Colon (tissue), 2 donors: ENCODE results near the gene CCDC6.
"Not testable (repeated sequence)": the region's sequence is repeated elsewhere in the genome, so short reads cannot be mapped to it uniquely, and the experiment has no call there.

Experiments used
- FAIRE-seq: peaks from 2 replicates; lab custom pipeline; 2012; peaks lifted over from hg19 to GRCh38; lab: Jason Lieb, UNC
- donor health status: control.
- donor health status: control.

Gene CCDC6

GRCh38 chr10:59880971-59881510 is 25.3 kb downstream of the CCDC6 start:
- FAIRE-seq, result no peak

GRCh38 chr10:59880019-59880717 is 26.2 kb downstream of the CCDC6 start:
- no peak for FAIRE-seq

GRCh38 chr10:59879363-59879913 is 26.9 kb downstream of the CCDC6 start:
- FAIRE-seq, result no peak

- FAIRE-seq, result no peak
Observed at GRCh38 chr10:59878915-59879314, 27.4 kb downstream of the CCDC6 start.

- FAIRE-seq, result no peak
Observed at GRCh38 chr10:59878289-59878688, 28.1 kb downstream of the CCDC6 start.

- FAIRE-seq, result no peak
Observed at GRCh38 chr10:59877191-59877671, 29.1 kb downstream of the CCDC6 start.

GRCh38 chr10:59876695-59877094 is 29.7 kb downstream of the CCDC6 start:
- FAIRE-seq, result no peak

GRCh38 chr10:59876208-59876607 is 30.1 kb downstream of the CCDC6 start:
- not testable (repeated sequence) for FAIRE-seq

GRCh38 chr10:59873896-59874295 is 32.5 kb downstream of the CCDC6 start:
- FAIRE-seq, result no peak

GRCh38 chr10:59872892-59873463 is 33.4 kb downstream of the CCDC6 start:
- no peak for FAIRE-seq

- no peak for FAIRE-seq
Observed at GRCh38 chr10:59870152-59870551, 36.2 kb downstream of the CCDC6 start.

GRCh38 chr10:59869594-59869940 is 36.8 kb downstream of the CCDC6 start:
- FAIRE-seq, result no peak

- no peak for FAIRE-seq
Observed at GRCh38 chr10:59868696-59869593, 37.4 kb downstream of the CCDC6 start.

GRCh38 chr10:59867590-59867989 is 38.8 kb downstream of the CCDC6 start:
- no peak for FAIRE-seq

GRCh38 chr10:59865101-59865500 is 41.3 kb downstream of the CCDC6 start:
- no peak for FAIRE-seq

- FAIRE-seq, result no peak
Observed at GRCh38 chr10:59864141-59864962, 42.0 kb downstream of the CCDC6 start.

- no peak for FAIRE-seq
Observed at GRCh38 chr10:59859570-59859969, 46.8 kb downstream of the CCDC6 start.

GRCh38 chr10:59857921-59858320 is 48.4 kb downstream of the CCDC6 start:
- FAIRE-seq, result no peak

GRCh38 chr10:59857049-59857448 is 49.3 kb downstream of the CCDC6 start:
- no peak for FAIRE-seq

GRCh38 chr10:59856104-59856503 is 50.3 kb downstream of the CCDC6 start:
- no peak for FAIRE-seq

- FAIRE-seq, result no peak
Observed at GRCh38 chr10:59854571-59854970, 51.8 kb downstream of the CCDC6 start.

GRCh38 chr10:59852670-59853069 is 53.7 kb downstream of the CCDC6 start:
- FAIRE-seq, result no peak
